ENCODE measurements around the gene TRIM15. TPM values are rescaled to one million over a fixed set of nuclear protein-coding genes. Genes with fewer than 3 reads are reported as not detected.

Gene TRIM15
- total RNA-seq, 1 donor, result not detected

- no peak overlapping the region for H3K4me3 ChIP-seq (ENCODE audit: insufficient read depth, low read length)
- H2AFZ ChIP-seq (ENCODE audit: low read length), result no peak overlapping the region
- TF ChIP-seq CTCF (IDR thresholded peaks at IDR 0.05; ENCODE audit: extremely low read depth, low read depth, low read length), result no peak
- H3K36me3 ChIP-seq (ENCODE audit: insufficient read depth, low read length), result peaks cover 25% of the 10 kb centered on the region
- peaks cover 45% of the 10 kb centered on the region for H3K79me2 ChIP-seq (ENCODE audit: insufficient read depth, low read length)
- DNase-seq (ENCODE audit: insufficient read length, low spot score, missing footprints), result no peak
- no peaks in the 10 kb centered on the region for H3K27me3 ChIP-seq (ENCODE audit: insufficient read depth, low read length)
- H3K4me2 ChIP-seq (ENCODE audit: insufficient read depth, low read length), result no peak overlapping the region
- peaks cover 16% of the 10 kb centered on the region for H3K4me1 ChIP-seq (ENCODE audit: insufficient read depth, low read length)
- no peak overlapping the region for H3K27ac ChIP-seq (ENCODE audit: low read depth, low read length)
- H4K20me1 ChIP-seq (ENCODE audit: insufficient read depth, low read length), result peaks cover 55% of the 10 kb centered on the region
- no peaks in the 10 kb centered on the region for H3K9me3 ChIP-seq (ENCODE audit: low read depth, low read length)
Observed at GRCh38 chr6:30202366-30202765, 39.0 kb downstream of the TRIM15 start.

GRCh38 chr6:30204116-30204515, 40.8 kb downstream of the TRIM15 start:
- peaks cover 69% of the 10 kb centered on the region for H4K20me1 ChIP-seq (ENCODE audit: insufficient read depth, low read length)
- H3K79me2 ChIP-seq (ENCODE audit: insufficient read depth, low read length), result peaks cover 62% of the 10 kb centered on the region
- H3K36me3 ChIP-seq (ENCODE audit: insufficient read depth, low read length), result peaks cover 12% of the 10 kb centered on the region
- H3K4me1 ChIP-seq (ENCODE audit: insufficient read depth, low read length), result peaks cover 26% of the 10 kb centered on the region
- H3K27ac ChIP-seq (ENCODE audit: low read depth, low read length), result no peak overlapping the region
- no peak overlapping the region for H3K4me2 ChIP-seq (ENCODE audit: insufficient read depth, low read length)
- H3K9me3 ChIP-seq (ENCODE audit: low read depth, low read length), result no peaks in the 10 kb centered on the region
- H3K4me3 ChIP-seq (ENCODE audit: insufficient read depth, low read length), result no peak overlapping the region
- H3K27me3 ChIP-seq (ENCODE audit: insufficient read depth, low read length), result no peaks in the 10 kb centered on the region
- no peak for TF ChIP-seq CTCF (IDR thresholded peaks at IDR 0.05; ENCODE audit: extremely low read depth, low read depth, low read length)
- no peak for DNase-seq (ENCODE audit: insufficient read length, low spot score, missing footprints)
- no peak overlapping the region for H2AFZ ChIP-seq (ENCODE audit: low read length)

GRCh38 chr6:30206152-30206551, 42.8 kb downstream of the TRIM15 start:
- Histone ChIP-seq H2AFZ (ENCODE audit: low read length) (no peak overlapping the region), H3K27ac (ENCODE audit: low read depth, low read length) (peak overlapping the region; percentile 25), H4K20me1 (ENCODE audit: insufficient read depth, low read length) (peaks cover 74% of the 10 kb centered on the region), H3K9me3 (ENCODE audit: low read depth, low read length) (no peaks in the 10 kb centered on the region), H3K79me2 (ENCODE audit: insufficient read depth, low read length) (peaks cover 69% of the 10 kb centered on the region), H3K4me3 (ENCODE audit: insufficient read depth, low read length) (no peak overlapping the region), H3K4me2 (ENCODE audit: insufficient read depth, low read length) (peak overlapping the region; percentile 0), H3K36me3 (ENCODE audit: insufficient read depth, low read length) (no peaks in the 10 kb centered on the region), H3K27me3 (ENCODE audit: insufficient read depth, low read length) (no peaks in the 10 kb centered on the region), H3K4me1 (ENCODE audit: insufficient read depth, low read length) (peaks cover 30% of the 10 kb centered on the region)
- peak; percentile 80 for DNase-seq (ENCODE audit: insufficient read length, low spot score, missing footprints)
- TF ChIP-seq CTCF (IDR thresholded peaks at IDR 0.05; ENCODE audit: extremely low read depth, low read depth, low read length), result peak; percentile 27

- TF ChIP-seq CTCF (IDR thresholded peaks at IDR 0.05; ENCODE audit: extremely low read depth, low read depth, low read length), result no peak
- Histone ChIP-seq H3K27me3 (ENCODE audit: insufficient read depth, low read length) (no peaks in the 10 kb centered on the region), H3K27ac (ENCODE audit: low read depth, low read length) (peak overlapping the region; percentile 25), H3K4me2 (ENCODE audit: insufficient read depth, low read length) (peak overlapping the region; percentile 32), H3K9me3 (ENCODE audit: low read depth, low read length) (no peaks in the 10 kb centered on the region), H4K20me1 (ENCODE audit: insufficient read depth, low read length) (peaks cover 69% of the 10 kb centered on the region), H3K79me2 (ENCODE audit: insufficient read depth, low read length) (peaks cover 78% of the 10 kb centered on the region), H2AFZ (ENCODE audit: low read length) (no peak overlapping the region), H3K36me3 (ENCODE audit: insufficient read depth, low read length) (no peaks in the 10 kb centered on the region), H3K4me3 (ENCODE audit: insufficient read depth, low read length) (no peak overlapping the region), H3K4me1 (ENCODE audit: insufficient read depth, low read length) (peaks cover 38% of the 10 kb centered on the region)
- peak; percentile 64 for DNase-seq (ENCODE audit: insufficient read length, low spot score, missing footprints)
Observed at GRCh38 chr6:30206799-30207618, 43.7 kb downstream of the TRIM15 start.

Measured in osteoblast (primary cell).